GM21390 (cell line): ENCODE results near the gene GNLY.

Experiments used
- ATAC-seq: cut with Tn5 transposase; IDR thresholded peaks from one replicate; pipeline ENCODE4 v1.9.1; 2021; ENCODE audit not compliant: unreplicated experiment

Gene GNLY

GRCh38 chr2:85743304-85743978 is 49.3 kb downstream of the GNLY start:
- ATAC-seq, result no peak

- ATAC-seq, result no peak
These were observed 49.9 kb downstream of the GNLY start for GRCh38 chr2:85744055-85744454.

- no peak for ATAC-seq
These were observed 50.8 kb downstream of the GNLY start for GRCh38 chr2:85744741-85745601.

GRCh38 chr2:85745619-85746018 is 51.5 kb downstream of the GNLY start:
- no peak for ATAC-seq

GRCh38 chr2:85746321-85747004 is 52.3 kb downstream of the GNLY start:
- ATAC-seq, result no peak

- no peak for ATAC-seq
These were observed 53.3 kb downstream of the GNLY start for GRCh38 chr2:85747441-85747840.

GRCh38 chr2:85748039-85748734 is 54.0 kb downstream of the GNLY start:
- ATAC-seq, result peak; percentile 78
